AG04449 (cell line): ENCODE data around the gene C5.

Source experiments
- CTCF ChIA-PET: fragments of 350-600 bp; formaldehyde crosslinking; extraction: SDS; loops from one replicate; lab custom pipeline; 2021; ENCODE audit warnings: antibody characterized with exemption; lab: Yijun Ruan, JAX
- POLR2A ChIA-PET: fragments of 400-600, 350-600 bp; formaldehyde crosslinking; extraction: SDS; loops from one replicate; lab custom pipeline; 2020; ENCODE audit warnings: antibody characterized with exemption, inconsistent platforms; lab: Yijun Ruan, JAX
- DNase-seq: peaks from one replicate; pipeline ENCODE4 v3.0.0-alpha.2; 2010; ENCODE audit warnings: low read depth, low spot score
- H3K4me3 ChIP-seq: 2 replicates; pipeline ENCODE4 v1.5.1; 2011; ENCODE audit warnings: low read depth, mild to moderate bottlenecking, control low read depth, low read length
- CTCF ChIP-seq: IDR thresholded peaks from one replicate; pipeline ENCODE4 v1.5.1; 2011; ENCODE audit warnings: mild to moderate bottlenecking, moderate library complexity, low read length, control low read depth, inconsistent platforms; ENCODE audit not compliant: insufficient read depth; ENCODE audit errors: missing control alignments

C5 gene

DNA sequence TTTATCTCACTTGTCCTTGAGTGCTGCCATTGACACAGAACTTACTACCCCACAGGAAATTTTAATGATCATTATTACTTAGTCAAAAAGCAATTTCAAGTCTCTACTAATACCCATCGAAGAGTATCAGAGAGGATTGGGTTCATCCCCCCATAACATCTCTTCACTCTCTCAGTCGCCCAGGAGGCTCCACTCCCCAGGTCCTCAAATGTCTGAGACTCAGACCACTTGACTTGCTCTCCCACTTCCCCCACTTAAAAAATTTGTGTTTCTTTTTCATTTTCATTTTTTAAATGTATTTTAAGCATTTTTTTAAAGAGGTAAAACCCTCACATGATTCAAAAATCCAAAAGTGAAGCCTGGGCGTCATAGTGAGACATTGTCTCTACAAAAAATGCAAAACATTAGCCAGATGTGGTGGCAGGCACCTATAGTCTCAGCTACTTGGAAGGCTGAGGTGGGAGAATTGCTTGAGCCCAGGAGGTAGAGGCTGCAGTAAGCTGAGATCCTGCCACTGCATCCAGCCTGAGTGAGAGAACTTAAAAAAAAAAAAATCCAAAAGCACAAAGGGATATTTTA is 66.7 kb downstream of the C5 start:
- CTCF ChIA-PET = interaction anchor here (0.8 to 12.4 kb wide), 16 partner anchors 8 to 418 kb away, joined by 3 to 392 read pairs (median 16); partner anchors contain the start of genes C5 and CNTRL
- POLR2A ChIA-PET = no interaction called here

DNA sequence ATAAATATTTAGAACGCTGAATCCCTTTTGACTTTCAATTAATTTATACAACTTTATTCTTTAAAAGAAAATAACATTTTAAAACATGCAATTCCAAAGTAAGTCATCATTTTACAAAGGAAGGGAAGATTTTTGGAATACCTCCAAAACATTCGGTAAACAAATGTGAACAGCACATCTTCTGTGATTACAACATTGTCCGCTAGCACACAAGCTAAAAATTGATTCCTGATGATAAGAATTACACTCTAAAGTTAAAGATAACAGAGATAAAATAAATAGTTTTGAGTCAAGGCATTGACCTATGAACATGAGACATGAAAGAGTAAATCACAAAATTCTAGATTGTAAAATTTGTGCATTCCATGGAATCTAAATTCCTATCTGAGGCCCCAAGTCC is 67.2 kb downstream of the C5 start:
- ChIA-PET CTCF (interaction anchor here (0.8 to 12.4 kb wide), 14 partner anchors 9 to 456 kb away, joined by 3 to 392 read pairs (median 6); partner anchors contain the start of gene CNTRL), POLR2A (no interaction called here)
- no peak for TF ChIP-seq CTCF
- H3K4me3 ChIP-seq = no peak overlapping the region
- no peak for DNase-seq

More for the DNA sequence above, 66.7 kb downstream of the C5 start:
- H3K4me3 ChIP-seq = no peak overlapping the region
- TF ChIP-seq CTCF = no peak
- no peak for DNase-seq

DNA sequence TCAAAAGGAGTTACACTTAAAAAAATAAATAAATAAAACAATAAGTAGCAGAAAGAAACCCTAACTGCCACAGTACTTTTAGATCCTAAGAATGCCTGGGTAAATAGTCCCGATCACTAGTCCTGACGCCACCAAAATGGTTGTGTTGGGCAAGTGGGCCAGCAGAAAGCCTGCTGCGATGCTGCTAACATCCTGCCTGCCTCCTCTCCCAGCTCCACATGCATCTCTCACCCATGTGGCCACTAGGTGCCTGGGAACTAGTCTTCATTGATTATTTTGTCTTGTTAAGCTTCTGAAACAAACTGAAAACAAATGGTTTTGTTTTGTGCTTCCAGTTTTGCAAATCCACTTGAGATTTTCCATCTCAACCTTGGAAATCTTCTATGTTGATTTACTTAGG is 69.1 kb downstream of the C5 start:
- no peak overlapping the region for H3K4me3 ChIP-seq
- DNase-seq = no peak
- no peak for TF ChIP-seq CTCF
- ChIA-PET POLR2A (no interaction called here), CTCF (interaction anchor here (0.8 to 12.4 kb wide), 50 partner anchors 8 to 429 kb away, joined by 3 to 392 read pairs (median 6); partner anchors contain the start of genes C5, CNTRL and FBXW2)

DNA sequence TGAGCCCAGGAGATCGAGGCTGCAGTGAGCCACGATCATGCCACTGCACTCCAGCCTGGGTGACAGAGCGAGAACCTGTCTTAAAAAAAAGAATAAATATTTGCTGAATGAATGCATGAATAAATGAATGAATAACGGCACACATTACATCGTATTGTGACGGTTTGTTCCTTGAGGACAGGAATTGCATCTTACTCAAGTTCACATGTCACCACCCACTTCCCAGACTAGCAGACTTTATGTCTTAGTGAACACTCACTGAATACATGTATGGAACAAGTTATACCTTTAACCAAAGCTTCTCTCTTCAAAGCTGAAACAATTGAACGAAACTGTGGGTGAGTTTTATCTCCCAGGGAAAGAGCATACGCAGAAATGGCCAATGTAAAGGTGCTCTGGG is 70.3 kb downstream of the C5 start:
- ChIA-PET POLR2A (no interaction called here), CTCF (interaction anchor here (1.0 to 12.4 kb wide), 11 partner anchors 8 to 422 kb away, joined by 3 to 392 read pairs (median 6); partner anchors contain the start of gene CNTRL)
- no peak for DNase-seq
- no peak for TF ChIP-seq CTCF
- no peak overlapping the region for H3K4me3 ChIP-seq

GRCh38 chr9:120978987-120979386 is 71.1 kb downstream of the C5 start:
- no peak for TF ChIP-seq CTCF
- ChIA-PET CTCF (interaction anchor here (1.0 to 12.4 kb wide), 6 partner anchors 9 to 422 kb away, joined by 3 to 392 read pairs (median 6); no protein-coding TSS in a partner anchor), POLR2A (no interaction called here)
- DNase-seq = no peak
- H3K4me3 ChIP-seq = no peak overlapping the region

GRCh38 chr9:120977321-120977720 is 72.8 kb downstream of the C5 start:
- no peak overlapping the region for H3K4me3 ChIP-seq
- POLR2A ChIA-PET = interaction anchor here (0.6 kb wide), 1 partner anchor 127 kb away, joined by 3 read pairs; no protein-coding TSS in a partner anchor
- TF ChIP-seq CTCF = no peak

More at GRCh38 chr9:120977321-120977720, 72.8 kb downstream of the C5 start:
- DNase-seq = no peak
- CTCF ChIA-PET = interaction anchor here (1.0 to 1.5 kb wide), 4 partner anchors 8 to 221 kb away, joined by 3 to 8 read pairs (median 4); no protein-coding TSS in a partner anchor
